NOMO-1 treated with dmso at 0.1 percent for 144 hours (cell line): ENCODE results near the gene NOP16.

Source experiments
- DNase-seq: peaks from one replicate; lab custom pipeline; 2025; ENCODE audit not compliant: unreplicated experiment; lab: John Stamatoyannopoulos, UW

The NOP16 gene, protein sequence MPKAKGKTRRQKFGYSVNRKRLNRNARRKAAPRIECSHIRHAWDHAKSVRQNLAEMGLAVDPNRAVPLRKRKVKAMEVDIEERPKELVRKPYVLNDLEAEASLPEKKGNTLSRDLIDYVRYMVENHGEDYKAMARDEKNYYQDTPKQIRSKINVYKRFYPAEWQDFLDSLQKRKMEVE

DNA sequence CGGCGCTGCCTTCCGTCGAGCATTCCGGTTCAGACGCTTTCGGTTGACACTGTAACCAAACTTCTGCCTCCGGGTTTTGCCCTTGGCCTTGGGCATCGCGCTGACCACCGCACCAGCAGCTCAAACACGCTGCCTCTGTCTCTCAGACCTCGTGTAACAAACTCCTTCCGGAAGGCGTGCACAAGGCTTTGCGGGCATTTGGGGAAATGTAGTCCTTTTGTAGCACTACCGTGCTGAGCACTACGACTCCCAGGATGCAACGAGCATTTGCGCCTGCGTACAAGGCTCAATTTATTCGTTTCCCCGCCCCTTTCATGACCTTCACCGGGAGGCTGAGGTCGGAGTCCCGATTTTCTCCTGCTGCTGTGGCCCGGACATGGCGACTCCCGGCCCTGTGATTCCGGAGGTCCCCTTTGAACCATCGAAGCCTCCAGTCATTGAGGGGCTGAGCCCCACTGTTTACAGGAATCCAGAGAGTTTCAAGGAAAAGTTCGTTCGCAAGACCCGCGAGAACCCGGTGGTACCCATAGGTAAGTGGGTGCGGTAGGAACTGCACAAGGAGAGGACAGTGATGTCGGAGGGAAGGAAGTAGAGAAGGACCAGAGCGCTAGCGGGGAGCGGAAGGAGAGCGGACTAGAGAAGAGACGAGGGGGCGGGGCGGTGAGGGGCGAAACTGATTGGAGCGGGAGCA lies at the start of gene NOP16, which contains the start of gene HIGD2A:
TSS of gene NOP16 (minus strand) at position 155 of the 691 bp plus-strand sequence. CDS start at position 96, 59 bp downstream.
TSS of gene HIGD2A (plus strand) at position 308 of the 691 bp plus-strand sequence. CDS start at position 377, 69 bp downstream.
- peak; percentile 98 for DNase-seq

DNA sequence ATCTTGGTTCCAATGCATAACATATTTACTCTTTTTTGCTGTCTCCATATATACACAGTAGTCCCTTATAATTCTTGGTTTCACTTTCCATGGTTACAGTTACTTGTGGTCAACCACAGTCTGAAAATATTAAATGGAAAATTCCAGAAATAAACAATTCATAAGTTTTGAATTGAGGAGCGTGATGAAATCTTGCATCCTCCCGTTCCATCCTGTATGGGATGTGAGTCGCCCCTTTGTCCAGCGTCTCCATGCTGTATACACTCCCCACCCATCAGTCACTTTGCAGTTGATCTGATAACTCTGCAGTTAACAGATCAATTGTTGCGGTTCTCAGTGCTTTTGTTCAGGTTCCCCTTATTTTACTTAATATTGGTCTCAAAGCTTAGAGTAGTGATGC lies 48.3 kb upstream of the NOP16 start:
- DNase-seq = peak; percentile 29

DNA sequence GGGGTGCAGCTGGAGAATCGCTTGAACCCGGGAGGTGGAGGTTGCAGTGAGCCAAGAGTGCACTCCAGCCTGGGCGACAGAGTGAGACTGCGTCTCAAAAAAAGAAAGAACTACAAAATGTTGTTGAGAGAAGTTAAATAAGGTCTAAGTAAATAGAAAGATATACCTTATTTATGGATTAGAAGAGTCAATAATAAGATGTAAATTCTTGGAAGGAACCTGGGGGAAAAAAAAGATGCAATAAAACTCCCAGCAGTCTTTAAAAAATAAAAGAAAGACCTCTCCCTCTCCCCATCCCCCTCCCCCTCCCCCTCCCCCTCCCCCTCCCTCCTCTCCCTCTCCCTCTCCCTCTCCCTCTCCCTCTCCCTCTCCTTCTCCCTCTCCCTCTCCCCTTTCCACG lies 44.3 kb upstream of the NOP16 start:
- no peak for DNase-seq

DNA sequence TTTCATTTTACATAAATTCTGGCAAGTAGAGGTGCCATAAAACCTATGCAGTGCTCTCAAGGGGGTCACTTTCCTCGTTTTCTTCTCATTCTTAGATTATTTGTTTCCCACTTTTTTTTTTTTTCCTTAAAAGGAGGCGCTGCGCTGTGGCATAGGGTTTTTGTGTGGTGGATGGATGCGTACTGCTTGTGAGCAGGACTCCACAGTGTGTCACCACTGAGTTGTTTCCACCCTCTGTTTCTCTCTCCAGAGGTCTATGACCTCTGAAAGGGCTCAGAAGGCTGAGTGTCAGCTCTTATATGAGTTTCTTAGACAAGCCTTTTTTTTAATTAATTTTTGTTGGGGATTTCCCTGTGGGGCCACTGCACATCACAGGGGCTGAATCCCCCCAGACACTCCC lies 41.6 kb upstream of the NOP16 start:
- no peak for DNase-seq

DNA sequence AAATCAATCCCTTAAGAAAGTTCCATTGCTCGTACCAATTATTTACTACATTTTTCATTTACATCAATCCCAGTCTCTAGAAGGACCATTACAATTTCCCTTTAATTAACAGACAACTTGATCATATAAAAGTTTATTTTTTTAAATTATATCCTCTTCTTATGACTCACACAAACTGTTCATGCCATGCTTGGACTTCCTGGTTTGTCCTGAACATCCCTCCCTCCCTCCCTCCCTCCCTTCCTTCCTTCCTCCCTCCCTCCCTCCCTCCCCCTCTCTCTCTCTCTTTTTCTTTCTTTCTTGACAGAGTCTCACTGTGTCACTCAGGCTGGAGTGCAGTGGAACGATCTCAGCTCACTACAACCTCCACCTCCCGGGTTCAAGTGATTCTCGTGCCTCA lies 39.6 kb upstream of the NOP16 start:
- no peak for DNase-seq

DNA sequence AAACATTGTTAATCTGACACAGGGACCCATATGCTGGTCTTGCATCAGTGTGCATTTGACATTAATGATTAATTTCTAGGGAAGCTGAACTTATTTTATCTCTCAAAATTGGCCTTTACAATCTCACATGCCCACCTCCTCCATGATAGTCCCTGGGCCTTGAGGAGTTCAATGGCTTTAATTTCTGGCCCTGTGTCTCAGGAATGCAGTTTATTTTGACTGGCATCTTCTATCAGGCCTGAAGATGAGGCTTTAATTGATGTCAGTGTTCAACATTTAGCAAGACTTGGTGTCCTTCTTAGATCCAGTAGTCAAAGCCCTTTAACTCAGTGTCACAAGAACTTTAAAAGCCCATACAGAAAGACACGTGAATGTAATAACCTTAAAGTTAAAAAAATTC lies 38.5 kb upstream of the NOP16 start:
- DNase-seq = no peak

DNA sequence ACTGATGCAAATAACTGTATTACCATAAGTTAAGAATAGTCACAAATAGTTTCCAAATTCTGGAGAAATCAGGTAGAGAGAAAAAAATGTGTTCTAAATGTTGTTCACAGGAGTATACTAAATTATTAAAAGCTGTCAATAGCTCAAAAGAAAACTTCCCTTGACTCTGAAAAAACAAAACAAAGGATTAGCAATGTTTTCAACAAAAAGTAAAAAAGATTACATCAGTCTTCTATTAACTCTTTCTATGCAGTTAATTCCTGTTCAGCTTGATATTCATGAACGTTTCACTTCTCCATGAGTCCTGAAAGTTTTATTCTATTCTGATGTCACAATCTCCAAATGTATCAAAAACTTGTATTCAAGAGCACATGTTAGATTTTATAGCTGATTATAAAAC lies 37.4 kb upstream of the NOP16 start:
- DNase-seq = no peak

DNA sequence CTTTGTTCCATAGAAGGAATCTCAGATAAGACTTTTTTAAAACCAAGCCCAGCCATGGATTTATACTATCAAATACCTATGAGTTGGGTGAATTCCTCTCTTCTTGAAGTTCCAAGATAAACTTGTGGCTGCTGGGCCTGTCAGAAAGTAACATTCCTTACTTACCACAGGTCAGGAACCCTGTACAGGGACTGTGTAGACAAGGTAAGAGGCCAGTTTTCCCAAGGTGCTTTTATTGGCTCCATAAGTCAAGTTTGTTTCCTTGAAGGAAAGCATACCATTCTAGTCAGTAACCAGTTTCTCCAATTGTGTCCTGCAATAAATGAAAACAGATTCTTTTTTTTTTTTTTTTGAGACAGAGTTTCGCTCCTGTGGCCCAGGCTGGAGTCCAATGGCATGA lies 36.7 kb upstream of the NOP16 start:
- no peak for DNase-seq

DNA sequence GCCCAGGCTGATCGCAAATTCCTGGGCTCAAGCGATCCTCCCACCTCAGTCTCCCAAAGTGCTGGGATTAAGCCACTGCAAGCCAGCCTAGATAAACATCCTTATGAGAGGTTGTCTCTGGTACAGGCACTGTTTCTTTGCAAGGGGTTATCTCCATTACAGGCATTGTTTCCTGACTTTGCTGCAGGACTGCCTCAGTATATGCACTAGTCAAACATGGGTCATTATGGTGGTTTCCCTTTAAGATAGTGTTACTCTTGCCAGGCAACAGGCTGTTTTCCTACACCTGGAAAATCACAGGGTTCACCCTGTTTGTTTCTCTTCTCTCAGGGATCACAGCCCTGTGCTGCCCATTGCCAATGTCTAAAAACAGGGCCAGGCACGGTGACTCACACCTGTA lies 35.8 kb upstream of the NOP16 start:
- DNase-seq = no peak

DNA sequence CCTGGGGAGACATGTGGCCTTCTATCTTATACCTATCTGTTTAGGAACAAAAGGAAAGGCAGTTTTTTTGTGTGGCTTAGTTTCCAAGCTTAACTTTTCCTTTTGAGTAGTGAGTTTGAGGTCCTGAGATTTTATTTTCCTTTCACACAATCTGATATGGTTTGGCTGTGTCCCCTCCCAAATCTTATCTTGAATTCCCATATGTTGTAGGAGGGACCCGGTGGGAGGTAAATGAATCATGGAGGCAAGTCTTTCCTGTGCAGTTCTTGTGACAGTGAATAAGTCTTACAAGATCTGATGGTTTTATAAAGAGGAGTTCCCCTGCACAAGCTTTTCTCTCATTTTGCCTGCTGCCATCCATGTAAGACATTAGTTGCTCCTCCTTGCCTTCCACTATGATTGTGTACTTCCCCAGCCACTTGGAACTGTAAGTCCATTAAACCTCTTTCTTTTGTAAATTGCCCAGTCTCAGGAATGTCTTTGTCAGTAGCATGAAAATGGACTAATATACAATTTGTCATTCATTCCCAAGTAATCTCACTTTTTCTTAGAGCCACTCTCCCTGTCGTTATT lies 32.7 kb upstream of the NOP16 start:
- no peak for DNase-seq

DNA sequence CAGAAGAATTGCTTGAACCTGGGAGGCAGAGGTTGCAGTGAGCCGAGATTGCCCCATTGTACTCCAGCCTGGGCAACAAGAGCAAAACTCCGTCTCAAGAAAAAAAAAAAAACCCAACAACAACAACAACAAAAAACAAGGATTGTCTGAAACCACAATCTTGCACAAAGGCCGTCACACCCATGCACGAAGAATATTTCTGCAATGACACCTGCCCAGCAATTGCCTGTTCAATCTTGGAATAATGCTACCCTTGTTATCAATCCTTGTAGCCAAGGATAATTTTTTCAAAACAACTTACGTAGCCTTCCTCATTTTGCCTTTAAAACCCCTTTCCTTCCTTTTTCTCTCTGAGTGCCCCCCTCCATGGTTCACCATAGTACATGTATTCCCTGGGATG lies 31.7 kb upstream of the NOP16 start:
- DNase-seq = no peak

DNA sequence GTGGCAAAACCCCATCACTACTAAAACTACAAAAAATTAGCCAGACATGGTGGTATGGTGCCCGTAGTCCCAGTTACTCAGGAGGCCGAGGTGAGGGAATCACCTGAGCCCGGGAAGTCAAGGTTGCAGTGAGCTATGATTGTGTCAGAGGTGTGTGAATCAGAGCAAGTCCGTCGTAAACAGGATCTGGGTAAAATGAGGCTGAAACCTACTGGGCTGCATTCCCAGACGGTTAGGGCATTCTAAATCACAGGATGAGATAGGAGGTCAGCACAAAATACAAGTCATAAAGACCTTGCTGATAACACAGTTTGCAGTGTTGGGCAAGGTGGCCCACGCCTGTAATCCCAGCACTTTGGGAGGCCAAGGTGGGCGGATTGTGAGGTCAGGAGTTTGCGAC lies 29.9 kb upstream of the NOP16 start:
- DNase-seq = no peak

DNA sequence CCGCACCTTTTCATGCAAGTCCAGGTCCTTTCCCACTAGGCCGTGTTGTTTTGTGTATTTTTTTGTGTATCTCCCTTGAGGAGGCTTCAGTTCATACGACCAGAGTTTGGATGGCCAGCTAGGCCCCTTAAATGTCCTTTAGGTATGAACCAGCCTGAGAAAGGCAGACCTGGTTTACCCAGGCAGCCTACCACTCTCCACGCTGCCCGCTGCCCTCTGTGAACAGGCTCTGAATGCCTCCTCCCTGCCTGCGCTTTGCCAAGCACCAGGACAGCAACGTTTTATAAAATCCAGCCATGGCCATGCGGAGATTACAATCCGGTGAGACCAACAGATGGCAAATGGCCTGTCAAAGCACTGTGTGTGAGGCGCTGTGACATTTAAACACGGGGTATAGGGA lies 28.6 kb upstream of the NOP16 start:
- no peak for DNase-seq

DNA sequence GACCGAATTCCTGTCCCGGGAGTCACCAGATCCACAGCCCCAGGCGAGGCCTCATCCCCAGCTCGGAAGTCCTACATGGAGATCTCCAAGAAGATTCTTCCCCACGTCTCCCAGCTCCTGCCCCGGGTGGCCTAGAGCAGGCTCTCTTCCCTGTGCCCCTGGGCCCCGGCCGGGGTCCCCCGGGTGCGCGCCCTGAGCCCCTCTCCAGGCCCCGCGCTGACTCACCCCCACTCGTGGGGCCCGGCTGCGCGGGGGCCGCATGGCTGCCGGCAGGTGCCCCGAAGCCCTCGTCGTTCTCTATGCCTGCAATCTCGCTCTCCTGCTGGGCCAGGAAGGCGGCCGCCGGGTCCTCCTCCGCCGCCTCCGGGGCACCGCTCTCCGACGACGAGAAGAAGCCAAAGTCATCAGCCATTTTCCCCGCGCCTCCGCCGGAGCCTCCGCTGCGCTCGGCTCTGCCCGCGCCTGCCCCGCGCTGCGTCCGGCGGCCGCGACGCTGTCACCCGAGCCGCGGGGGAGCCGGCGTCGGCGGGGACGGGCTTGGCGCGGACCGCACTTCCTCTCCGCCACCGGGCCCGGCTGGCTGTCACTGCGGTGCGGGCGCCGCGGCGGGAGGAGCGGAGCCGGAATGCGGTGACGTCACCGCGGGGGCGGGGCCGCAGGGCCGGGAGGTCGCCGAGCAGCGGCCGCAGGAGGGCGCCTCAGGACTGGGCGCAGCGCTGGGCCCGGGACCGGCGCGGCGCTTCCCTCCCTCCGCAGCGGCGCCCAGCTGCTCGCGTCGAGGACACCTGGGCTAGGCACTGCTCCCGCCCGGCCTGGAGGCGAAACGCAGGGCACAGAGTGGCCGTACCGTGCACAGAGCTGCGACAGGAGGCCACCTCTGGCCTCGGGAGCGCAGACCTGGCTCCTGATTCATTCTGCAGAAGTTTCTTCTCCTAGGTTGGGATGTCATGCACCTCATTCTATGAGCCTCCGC lies 27.8 kb upstream of the NOP16 start, which contains the start of gene CLTB:
TSS of gene CLTB (minus strand) at position 588 of the 973 bp plus-strand sequence. CDS start at position 412, 176 bp downstream.
- DNase-seq = peak; percentile 86

DNA sequence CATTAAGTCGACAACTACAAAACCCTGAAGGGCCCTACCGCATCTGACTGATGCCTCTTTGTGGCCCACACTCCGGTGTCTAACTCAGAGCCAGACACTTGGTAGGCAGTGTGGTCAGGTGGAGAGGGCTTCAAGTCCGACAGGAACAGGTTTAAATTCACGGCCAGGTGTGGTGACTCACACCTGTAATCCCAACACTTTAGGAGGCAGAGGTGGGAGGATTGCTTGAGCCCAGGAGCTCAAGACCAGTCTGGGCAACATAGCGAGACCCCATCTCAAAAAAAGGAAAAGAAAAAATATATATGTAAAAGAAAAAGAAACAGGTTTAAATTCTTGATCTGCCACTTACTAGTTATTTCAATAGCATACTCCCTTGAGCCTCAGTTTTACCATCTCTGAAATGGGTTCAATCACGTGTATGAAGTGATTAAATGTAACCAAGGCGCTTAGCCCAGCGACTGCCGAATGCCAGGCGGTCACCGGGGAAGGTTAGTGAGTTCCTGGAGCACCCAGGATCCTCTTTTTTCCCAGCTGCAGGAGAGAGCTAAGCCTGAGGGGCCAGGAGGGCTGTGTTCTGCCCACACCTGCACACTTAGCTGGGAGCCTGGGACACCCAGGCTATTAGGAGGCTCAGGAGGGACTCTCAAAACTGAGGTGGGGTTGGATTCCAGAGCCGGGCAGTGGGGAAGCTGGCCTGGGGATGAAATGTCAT lies 27.0 kb upstream of the NOP16 start:
- DNase-seq = no peak

DNA sequence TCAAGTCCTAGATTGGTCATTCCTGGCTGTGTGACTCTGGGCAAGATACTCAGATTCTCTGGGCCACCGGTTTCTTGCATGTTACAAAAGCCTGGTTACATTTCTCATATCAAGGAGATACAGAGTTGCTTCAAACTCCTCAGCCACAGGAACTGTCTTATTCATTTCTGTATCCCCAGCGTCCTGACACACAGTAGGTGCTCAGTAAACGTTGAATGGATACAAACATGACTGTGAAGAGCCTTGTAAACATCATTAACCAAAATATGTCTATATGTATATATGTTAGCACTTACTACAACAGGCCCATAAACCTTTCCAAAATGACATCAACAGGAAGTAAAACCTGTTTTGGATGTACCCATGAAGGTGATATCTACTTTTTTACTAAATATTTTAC lies 26.3 kb upstream of the NOP16 start:
- no peak for DNase-seq

DNA sequence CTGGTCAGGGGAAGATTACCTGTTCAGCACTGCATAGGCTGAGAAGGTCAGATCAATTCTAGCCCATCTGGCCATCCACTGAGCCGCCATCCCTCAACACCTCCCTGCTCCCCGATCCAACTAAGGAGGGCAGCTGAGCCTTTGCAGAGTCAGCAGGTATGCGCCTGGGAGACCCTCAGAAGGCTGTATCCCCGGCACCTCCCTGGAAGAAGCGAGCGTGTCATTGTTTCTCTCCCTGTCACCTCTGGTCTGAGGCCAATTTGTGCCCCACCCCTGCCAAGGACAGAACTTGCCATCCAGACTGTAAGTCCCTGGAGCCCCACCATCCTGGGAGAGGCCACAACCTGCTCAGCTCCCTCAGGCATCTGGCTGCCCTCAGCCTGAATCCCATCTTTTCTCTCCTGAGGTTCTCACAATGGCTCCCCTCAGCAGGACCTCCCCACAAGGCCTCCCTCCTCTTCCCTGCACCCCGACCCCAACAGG lies 25.4 kb upstream of the NOP16 start:
- no peak for DNase-seq

DNA sequence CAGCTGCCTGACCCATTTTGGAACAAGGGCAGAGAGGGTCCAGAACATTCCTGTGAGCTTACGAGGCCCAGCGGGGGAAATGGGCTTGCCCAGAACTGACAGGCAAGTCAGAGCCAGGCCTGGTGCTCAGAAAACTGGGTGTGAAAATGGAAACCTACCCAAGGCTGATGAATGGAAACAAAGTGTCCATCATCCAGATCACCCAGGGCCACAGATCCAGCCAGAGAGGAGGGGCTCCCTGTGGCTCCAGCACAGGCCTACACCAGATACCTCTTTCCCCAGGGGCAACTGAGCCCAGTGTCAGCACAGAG lies 24.8 kb upstream of the NOP16 start:
- no peak for DNase-seq

DNA sequence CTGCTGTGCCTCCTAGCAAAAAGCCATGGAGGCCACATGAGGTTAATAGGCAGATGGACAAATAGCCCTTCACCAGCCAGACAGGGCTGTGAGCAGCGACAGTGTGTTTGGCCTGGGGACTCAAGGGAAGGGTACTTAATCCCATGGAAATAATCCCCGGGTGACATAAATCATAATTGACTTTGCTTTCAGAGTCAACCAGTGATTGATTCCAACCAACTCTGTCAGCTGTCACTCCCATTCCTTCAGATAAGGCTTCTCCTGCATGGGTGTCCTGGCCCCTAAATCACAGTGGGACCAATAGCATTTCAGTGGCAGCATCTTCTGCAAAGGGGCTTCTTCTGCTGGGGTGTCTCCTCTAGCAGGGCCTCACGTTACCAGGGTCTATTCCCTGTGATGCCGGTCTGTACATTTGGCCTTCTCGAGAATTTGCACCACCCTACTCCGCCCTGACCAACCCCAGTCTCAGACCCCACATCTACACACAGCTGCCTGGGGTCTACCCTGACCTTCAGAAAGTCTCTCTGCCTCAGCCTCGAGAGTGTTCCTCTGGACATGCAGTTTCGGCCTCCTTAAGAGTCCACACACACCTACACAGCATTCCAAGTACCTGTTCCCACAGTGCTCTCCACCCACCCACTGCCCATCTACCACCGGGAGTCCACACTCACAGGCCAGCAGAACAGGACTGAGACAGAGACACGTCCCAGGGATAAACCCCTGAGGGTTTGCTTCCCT lies 24.3 kb upstream of the NOP16 start:
- DNase-seq = no peak
